HS-5 (cell line): Measurements from ENCODE around the gene RASGRP3.

Experiments used
- DNase-seq: peaks from one replicate; pipeline ENCODE4 v3.0.0-alpha.2; 2012; ENCODE audit warnings: low read depth

Gene RASGRP3

GRCh38 chr2:33525666-33526065, 49.2 kb downstream of the RASGRP3 start:
- DNase-seq = no peak

DNA sequence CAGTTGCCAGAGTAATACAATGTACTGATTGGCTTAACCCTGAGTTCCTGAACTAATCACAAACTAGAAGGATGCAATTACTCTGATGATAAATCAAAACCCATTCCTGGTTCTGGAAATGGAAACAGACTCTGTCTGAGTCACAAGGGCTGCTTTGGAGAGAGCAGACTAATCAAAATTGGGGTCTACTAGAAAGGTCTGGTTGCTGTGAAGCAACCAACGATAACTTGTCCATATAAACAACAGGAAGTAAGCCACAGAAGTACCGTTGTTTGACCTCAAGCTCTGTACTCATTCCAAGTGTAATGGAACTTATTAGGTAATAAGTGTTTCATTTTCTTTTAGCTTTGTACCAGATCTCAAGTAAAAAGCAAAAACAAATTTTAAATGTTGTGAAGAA, 49.7 kb downstream of the RASGRP3 start:
- no peak for DNase-seq

DNA sequence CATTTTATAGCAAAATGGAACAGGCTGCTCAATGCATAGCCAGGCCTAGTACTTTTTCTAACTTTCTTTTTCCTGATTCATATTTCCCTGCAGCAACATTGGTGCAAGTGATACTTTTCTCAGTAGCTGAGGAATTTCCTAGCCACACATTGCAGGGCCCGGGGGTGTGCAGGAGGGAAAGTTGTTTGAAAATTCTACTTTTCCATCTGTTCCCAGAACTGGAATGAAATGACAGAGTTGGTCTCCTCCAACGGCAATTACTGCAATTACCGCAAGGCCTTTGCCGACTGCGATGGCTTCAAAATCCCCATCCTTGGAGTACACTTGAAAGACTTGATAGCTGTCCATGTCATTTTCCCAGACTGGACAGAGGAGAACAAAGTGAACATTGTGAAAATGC, 50.5 kb downstream of the RASGRP3 start:
- DNase-seq = no peak

DNA sequence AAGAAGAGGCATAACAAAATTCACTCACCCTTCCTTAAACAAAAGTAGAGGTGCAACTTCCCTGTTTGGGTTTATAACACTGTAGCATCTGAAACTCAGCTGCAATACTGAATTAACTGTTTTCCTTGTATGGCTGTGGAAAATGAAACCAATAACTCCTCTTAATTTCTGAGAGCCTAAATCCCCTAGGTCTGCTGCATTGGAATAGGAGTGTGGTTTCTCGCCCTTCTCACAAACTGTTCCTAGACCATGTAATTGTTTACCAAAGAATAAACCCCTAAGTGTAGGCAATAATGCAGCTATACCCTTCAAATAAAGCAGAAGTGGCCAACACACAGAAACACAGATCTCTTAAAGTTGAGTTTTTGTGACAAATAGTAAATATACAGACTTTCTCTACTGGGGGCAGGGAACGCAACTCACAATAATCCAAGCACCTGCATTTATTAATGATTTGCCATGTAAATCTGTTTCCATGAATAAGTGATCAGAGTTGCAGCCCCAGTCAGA, 52.0 kb downstream of the RASGRP3 start:
- no peak for DNase-seq

GRCh38 chr2:33529771-33530481, 53.5 kb downstream of the RASGRP3 start:
- peak; percentile 94 for DNase-seq

DNA sequence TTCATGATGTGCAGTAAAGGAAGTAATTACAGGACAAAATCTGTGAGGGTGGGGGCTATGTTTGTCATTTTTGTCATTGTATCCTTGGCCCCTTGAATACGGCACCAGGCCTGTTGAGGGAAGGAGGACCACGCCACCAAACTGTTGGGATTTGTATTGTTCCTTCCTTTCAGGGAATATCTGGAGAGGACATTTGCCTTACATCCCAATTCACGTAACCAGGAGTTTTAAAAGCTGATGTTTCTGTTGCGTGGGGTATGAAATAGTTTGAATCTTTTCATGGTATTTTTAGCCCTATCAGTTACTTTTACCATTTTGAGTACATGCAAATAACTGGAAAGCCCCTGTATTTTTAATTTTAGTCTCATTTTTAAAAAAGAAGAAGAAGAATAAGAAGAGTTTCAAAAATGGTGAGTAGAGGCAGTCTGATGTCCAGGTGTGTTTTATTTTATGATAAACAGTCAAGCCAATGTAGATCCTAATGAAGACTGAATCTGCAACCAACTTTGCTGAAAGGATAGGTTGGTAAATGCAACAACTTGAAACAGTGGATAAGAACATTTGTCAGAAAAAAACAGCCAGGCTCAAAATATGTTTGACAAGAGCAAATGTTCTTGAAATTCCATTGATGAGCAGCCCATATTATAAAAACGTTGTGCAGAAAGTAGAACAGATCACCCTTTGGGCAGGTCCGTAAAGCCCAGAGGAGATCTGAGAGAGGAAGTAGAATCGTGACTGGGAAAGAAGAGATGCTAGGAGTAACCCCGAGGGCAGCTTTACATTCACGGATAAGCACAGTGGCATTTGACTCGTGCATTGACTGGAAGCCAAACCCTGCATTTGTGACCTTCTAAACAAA, 54.5 kb downstream of the RASGRP3 start:
- no peak for DNase-seq

DNA sequence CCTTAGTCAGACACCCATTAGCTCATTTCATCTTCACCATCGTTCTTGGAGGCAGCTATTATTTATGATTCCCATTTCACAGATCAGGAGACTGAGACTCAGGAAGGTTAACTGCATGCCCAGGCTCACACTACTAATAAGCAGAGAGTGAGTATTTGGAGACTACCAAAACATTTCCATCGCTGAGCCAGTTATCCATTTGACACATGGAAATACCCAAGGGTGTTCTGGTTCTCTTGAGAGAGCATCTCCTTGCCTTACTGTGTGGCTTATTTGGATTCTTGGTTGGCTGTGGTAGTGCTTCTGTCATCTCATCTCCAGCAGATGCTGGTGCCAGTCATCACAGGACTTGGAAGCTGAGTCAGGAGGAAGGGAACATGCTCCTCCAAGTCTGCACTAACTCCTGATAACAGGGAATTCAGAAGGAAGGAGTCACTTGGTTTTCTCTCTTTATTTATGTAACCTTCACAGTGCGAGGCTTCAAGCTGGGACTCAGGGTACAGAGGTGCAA, 55.2 kb downstream of the RASGRP3 start:
- no peak for DNase-seq

- DNase-seq = no peak
Measured at GRCh38 chr2:33532146-33532545, 55.7 kb downstream of the RASGRP3 start.

GRCh38 chr2:33532966-33533365, 56.5 kb downstream of the RASGRP3 start:
- no peak for DNase-seq

- DNase-seq = no peak
Measured at GRCh38 chr2:33535421-33535820, 59.0 kb downstream of the RASGRP3 start.

DNA sequence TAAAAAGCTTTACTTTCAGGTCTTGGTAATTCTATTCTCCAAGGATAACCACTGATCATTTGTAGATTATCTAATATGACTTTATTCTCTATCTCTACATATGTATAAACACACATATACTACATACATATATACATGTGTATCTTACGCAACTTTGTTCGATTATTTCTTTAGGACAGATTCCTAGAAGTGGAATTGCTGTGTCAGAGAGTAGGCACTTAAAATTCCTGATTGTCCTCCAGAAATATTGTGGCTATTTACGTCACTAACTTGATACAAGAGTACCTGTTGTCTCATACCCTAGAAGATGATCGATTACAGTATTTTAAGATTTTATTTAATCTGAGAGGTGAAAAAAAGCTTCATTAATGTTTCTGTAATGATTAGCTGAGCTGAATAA, 64.8 kb downstream of the RASGRP3 start:
- no peak for DNase-seq

GRCh38 chr2:33550206-33550605, 73.8 kb downstream of the RASGRP3 start:
- DNase-seq = no peak

DNA sequence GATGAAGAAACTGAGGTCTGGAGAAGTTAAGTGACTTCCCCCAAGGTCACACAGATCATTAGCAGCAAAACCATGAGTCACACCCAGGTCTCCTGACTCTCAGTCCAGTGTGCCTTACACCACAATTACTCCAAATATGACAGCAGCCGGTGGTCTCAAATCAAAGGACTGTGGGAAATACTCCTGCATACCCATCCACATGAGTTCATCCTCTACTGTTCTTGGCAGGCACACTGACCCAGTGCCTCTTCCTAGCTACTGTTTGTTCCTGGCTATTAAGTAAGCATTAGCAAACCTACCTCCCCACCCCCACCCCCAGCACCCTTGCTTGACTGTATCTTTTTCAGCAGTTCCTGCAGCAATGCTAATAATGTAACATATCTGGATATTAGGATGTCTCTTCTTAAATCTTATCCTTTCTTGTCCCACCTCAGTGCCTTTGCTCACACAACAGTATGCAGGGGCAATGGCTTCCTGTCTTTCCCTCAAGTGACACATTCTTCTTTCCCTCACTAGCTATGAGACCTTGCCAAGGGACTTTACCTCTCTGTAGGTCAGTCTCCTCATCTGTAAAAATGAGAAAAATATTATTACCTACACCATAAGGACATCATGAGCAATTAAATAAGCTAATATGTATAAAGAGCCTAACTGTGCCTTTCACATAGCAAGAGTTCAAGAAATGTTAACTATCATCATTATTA, 76.5 kb downstream of the RASGRP3 start:
- DNase-seq = no peak

GRCh38 chr2:33555681-33556080, 79.2 kb downstream of the RASGRP3 start:
- DNase-seq = no peak

GRCh38 chr2:33559328-33559727, 82.9 kb downstream of the RASGRP3 start:
- no peak for DNase-seq

DNA sequence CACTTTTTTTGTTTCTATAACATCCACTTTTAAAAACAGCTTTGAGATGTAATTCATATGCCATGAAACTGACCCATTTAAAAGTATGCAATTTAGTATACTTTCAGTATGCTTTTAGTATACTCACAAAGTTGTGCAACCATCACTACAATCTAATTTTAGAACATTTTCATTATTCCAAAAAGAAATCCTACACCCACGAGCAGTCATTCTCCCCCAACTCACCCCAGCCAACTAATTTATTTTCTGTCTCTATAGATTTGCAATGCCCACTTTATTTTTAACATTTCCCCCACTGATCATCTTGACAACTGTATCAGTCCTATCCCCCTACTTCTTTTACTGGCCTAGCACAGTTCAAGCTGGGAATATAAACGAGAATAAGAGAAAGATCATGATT, 83.6 kb downstream of the RASGRP3 start:
- DNase-seq = no peak

- DNase-seq = no peak
Measured at GRCh38 chr2:33561872-33562271, 85.4 kb downstream of the RASGRP3 start.

DNA sequence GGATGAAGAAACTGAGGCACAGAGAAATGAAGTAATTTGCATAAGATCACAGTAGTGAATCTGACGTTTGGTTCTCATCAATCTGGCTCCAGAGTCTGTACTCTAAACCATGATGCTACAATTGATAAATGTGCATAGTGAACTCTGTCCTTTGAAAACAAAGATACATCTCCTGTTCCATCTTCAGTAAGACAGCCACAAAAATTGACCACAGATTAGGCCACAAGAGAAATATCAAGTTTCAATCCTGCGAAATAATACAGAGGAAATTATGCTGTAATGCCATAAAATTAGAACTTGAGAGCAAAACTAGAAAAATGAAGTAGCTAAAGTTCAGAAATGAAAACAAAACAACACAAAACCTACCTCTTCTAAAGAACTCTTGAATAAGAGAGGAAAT, 94.2 kb downstream of the RASGRP3 start:
- DNase-seq = no peak

- DNase-seq = no peak
Measured at GRCh38 chr2:33573657-33574056, 97.2 kb downstream of the RASGRP3 start.

- DNase-seq = no peak
Measured at GRCh38 chr2:33577084-33577483, 100.6 kb downstream of the RASGRP3 start.

DNA sequence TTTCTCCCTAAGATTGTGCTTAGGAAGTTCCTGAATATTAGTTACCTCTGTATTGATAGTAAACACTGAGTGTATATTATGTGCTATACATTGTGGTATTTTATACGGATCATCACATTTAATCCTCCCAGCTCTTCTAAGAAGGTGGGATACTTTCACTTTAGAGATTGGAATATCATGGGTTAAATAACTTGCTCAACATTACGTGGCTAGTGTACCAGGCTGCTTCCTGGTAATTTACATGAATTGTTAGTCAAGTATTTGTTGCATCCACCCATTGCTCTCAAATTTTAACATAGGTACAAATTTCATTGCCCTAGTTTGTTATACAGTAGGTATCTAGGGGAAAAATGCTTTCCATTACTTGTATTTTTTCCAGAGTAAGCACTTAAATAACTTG, 101.2 kb downstream of the RASGRP3 start:
- no peak for DNase-seq

- DNase-seq = no peak
Measured at GRCh38 chr2:33579227-33579626, 102.8 kb downstream of the RASGRP3 start.
